H1 (cell line): ENCODE results near the gene NOD2. TPM values are rescaled to one million over a fixed set of nuclear protein-coding genes. Genes with fewer than 3 reads are reported as not detected.

ENCODE experiments used
- CTCF ChIA-PET: fragments of 300-600 bp; sonication (Branson Sonifier 250); formaldehyde crosslinking; loops from one replicate; lab custom pipeline; 2021; ENCODE audit not compliant: partially characterized antibody; lab: Charles Lee
- POLR2A ChIA-PET: fragments of 300-600 bp; sonication (Branson Sonifier 250); formaldehyde crosslinking; loops from one replicate; lab custom pipeline; 2021; ENCODE audit warnings: inconsistent platforms; ENCODE audit not compliant: partially characterized antibody; lab: Charles Lee
- DNase-seq, 2 experiments: peaks; one replicate each; pipeline versions ENCODE4 v3.0.0 to v3.0.0-alpha.2; 2010 to 2022; ENCODE audit warnings: low spot score in 2 of 2, low read depth in 1 of 2, mixed read lengths in 1 of 2
- FAIRE-seq: peaks from 2 replicates; lab custom pipeline; 2011; peaks lifted over from hg19 to GRCh38; lab: Jason Lieb, UNC
- H2AFZ ChIP-seq: 2 replicates; pipeline ENCODE4 v1.8.1; 2012; ENCODE audit warnings: low read length, inconsistent platforms
- H2AK5ac ChIP-seq: 2 replicates; pipeline ENCODE4 v1.6.1; 2013; ENCODE audit warnings: low read depth, low read length
- H2BK120ac ChIP-seq: replicated peaks from 2 replicates; pipeline ENCODE3; 2013; ENCODE audit warnings: low read depth, low read length, inconsistent platforms
- H2BK12ac ChIP-seq: 2 replicates; pipeline ENCODE4 v1.6.1; 2013; ENCODE audit warnings: low read depth, low read length
- H2BK15ac ChIP-seq: 2 replicates; pipeline ENCODE4 v1.6.1; 2013; ENCODE audit warnings: low read length
- H2BK20ac ChIP-seq: 2 replicates; pipeline ENCODE4 v1.6.1; 2013; ENCODE audit warnings: low read length
- H2BK5ac ChIP-seq: 2 replicates; pipeline ENCODE4 v1.6.1; 2013; ENCODE audit warnings: low read depth, low read length
- H3K14ac ChIP-seq: 2 replicates; pipeline ENCODE4 v1.6.1; 2013; ENCODE audit warnings: inconsistent platforms; ENCODE audit not compliant: insufficient read length
- H3K18ac ChIP-seq: 2 replicates; pipeline ENCODE4 v1.6.1; 2013; ENCODE audit warnings: low read length; ENCODE audit errors: extremely low read depth
- H3K23ac ChIP-seq: 2 replicates; pipeline ENCODE4 v1.6.1; 2013; ENCODE audit warnings: inconsistent platforms; ENCODE audit not compliant: insufficient read length
- H3K23me2 ChIP-seq: 2 replicates; pipeline ENCODE4 v1.6.1; 2013; ENCODE audit warnings: low read depth, low read length
- H3K27ac ChIP-seq: 2 replicates; pipeline ENCODE4 v1.6.1; 2011; ENCODE audit warnings: low read depth, low read length, inconsistent platforms
- H3K27me3 ChIP-seq, 4 experiments: replicated peaks in 1 of 4; 1 replicate in 1 of 4; 2 replicates in 3 of 4; pipeline versions ENCODE4 v1.6.1 to v1.8.1; 2011 to 2013; ENCODE audit warnings: low read length in 3 of 4, mild to moderate bottlenecking in 3 of 4, inconsistent platforms in 2 of 4, mixed read lengths in 2 of 4, moderate library complexity in 1 of 4; ENCODE audit not compliant: control insufficient read depth in 3 of 4, insufficient read depth in 3 of 4; ENCODE audit errors: extremely low read depth in 1 of 4
- H3K36me3 ChIP-seq, 4 experiments: 2 replicates each; pipeline versions ENCODE4 v1.6.1 to v1.8.1; 2011 to 2013; ENCODE audit warnings: mild to moderate bottlenecking in 4 of 4, low read length in 3 of 4, moderate library complexity in 2 of 4, control low read depth in 1 of 4, inconsistent platforms in 1 of 4; ENCODE audit not compliant: insufficient read depth in 4 of 4, control insufficient read depth in 2 of 4
- H3K4ac ChIP-seq: replicated peaks from 2 replicates; pipeline ENCODE3; 2013; ENCODE audit warnings: low read length, low read depth, mixed read lengths, inconsistent platforms; ENCODE audit not compliant: insufficient read length
- H3K4me1 ChIP-seq, 4 experiments: replicated peaks in 1 of 4; 1 replicate in 1 of 4; 2 replicates in 3 of 4; pipeline versions ENCODE4 v1.6.1 to v1.8.1; 2011 to 2013; ENCODE audit warnings: low read length in 3 of 4, inconsistent platforms in 2 of 4, mixed read lengths in 1 of 4; ENCODE audit not compliant: insufficient read depth in 4 of 4, control insufficient read depth in 3 of 4
- H3K4me2 ChIP-seq, 2 experiments: 2 replicates each; pipeline versions ENCODE4 v1.6.1 to v1.8.1; 2011 to 2013; ENCODE audit warnings: low read depth in 2 of 2, low read length in 2 of 2, control low read depth in 1 of 2, inconsistent platforms in 1 of 2, mild to moderate bottlenecking in 1 of 2; ENCODE audit not compliant: insufficient read depth in 1 of 2
- H3K4me3 ChIP-seq, 4 experiments: fragments of 200-600, 300-600 bp in 1 of 4; sonication (generic), shearing (Covaris generic), sonication (Bioruptor Twin) in 1 of 4; 2 replicates each; pipeline versions ENCODE4 v1.5.1 to v1.8.1; 2011 to 2016; ENCODE audit warnings: low read length in 4 of 4, low read depth in 3 of 4, control low read depth in 2 of 4, inconsistent platforms in 2 of 4, mild to moderate bottlenecking in 2 of 4, mixed read lengths in 1 of 4, moderate library complexity in 1 of 4; ENCODE audit not compliant: insufficient read depth in 2 of 4; ENCODE audit errors: extremely low read depth in 1 of 4
- H3K56ac ChIP-seq: replicated peaks from 2 replicates; pipeline ENCODE3; 2013; ENCODE audit warnings: low read depth, mild to moderate bottlenecking, mixed read lengths, low read length, inconsistent platforms; ENCODE audit not compliant: insufficient read length
- H3K79me1 ChIP-seq: 2 replicates; pipeline ENCODE4 v1.6.1; 2013; ENCODE audit warnings: low read depth, low read length, control low read depth
- H3K79me2 ChIP-seq, 2 experiments: 2 replicates each; pipeline versions ENCODE4 v1.6.1 to v1.8.1; 2012 to 2013; ENCODE audit warnings: low read length in 2 of 2, mild to moderate bottlenecking in 2 of 2, inconsistent platforms in 1 of 2; ENCODE audit not compliant: insufficient read depth in 2 of 2, control insufficient read depth in 1 of 2
- H3K9ac ChIP-seq, 4 experiments: replicated peaks in 1 of 4; 1 replicate in 1 of 4; 2 replicates in 3 of 4; pipeline versions ENCODE4 v1.6.1 to v1.8.1; 2011 to 2013; ENCODE audit warnings: low read depth in 3 of 4, low read length in 3 of 4, control low read depth in 2 of 4, mild to moderate bottlenecking in 2 of 4, moderate library complexity in 2 of 4, inconsistent platforms in 1 of 4; ENCODE audit errors: extremely low read depth in 1 of 4
- H3K9me3 ChIP-seq, 2 experiments: 2 replicates each; pipeline versions ENCODE4 v1.6.1 to v1.8.1; 2012 to 2013; ENCODE audit warnings: mild to moderate bottlenecking in 2 of 2, moderate library complexity in 2 of 2, control low read depth in 1 of 2, inconsistent platforms in 1 of 2, low read depth in 1 of 2, low read length in 1 of 2, mixed read lengths in 1 of 2; ENCODE audit not compliant: insufficient read depth in 2 of 2
- H4K20me1 ChIP-seq, 2 experiments: replicated peaks in 1 of 2; 2 replicates each; pipeline versions ENCODE3 to v1.8.1; 2011 to 2013; ENCODE audit warnings: inconsistent platforms in 2 of 2, low read length in 2 of 2, mild to moderate bottlenecking in 1 of 2; ENCODE audit not compliant: insufficient read depth in 2 of 2, control insufficient read depth in 1 of 2
- H4K5ac ChIP-seq: 2 replicates; pipeline ENCODE4 v1.6.1; 2013; ENCODE audit warnings: low read length, low read depth, mixed read lengths, inconsistent platforms; ENCODE audit not compliant: insufficient read length
- H4K8ac ChIP-seq: 2 replicates; pipeline ENCODE4 v1.8.0; 2013; ENCODE audit warnings: mild to moderate bottlenecking, moderate library complexity, low read length, inconsistent platforms; ENCODE audit not compliant: insufficient read depth; ENCODE audit errors: extremely low read depth
- H4K91ac ChIP-seq: replicated peaks from 2 replicates; pipeline ENCODE3; 2013; ENCODE audit warnings: low read length, mixed read lengths, inconsistent platforms; ENCODE audit not compliant: insufficient read length
- BCL11A ChIP-seq, 2 experiments: IDR thresholded peaks; one replicate each; pipeline ENCODE4 v1.6.1; 2011; ENCODE audit warnings: low read depth in 2 of 2, low read length in 2 of 2, mild to moderate bottlenecking in 2 of 2
- CTCF ChIP-seq, 3 experiments: IDR thresholded peaks; 1 replicate in 2 of 3; 2 replicates in 1 of 3; pipeline versions ENCODE4 v1.5.1 to v1.6.1; 2011; ENCODE audit warnings: low read length in 3 of 3, mild to moderate bottlenecking in 3 of 3, inconsistent platforms in 2 of 3, low read depth in 1 of 3, moderate library complexity in 1 of 3; ENCODE audit not compliant: insufficient read depth in 1 of 3; ENCODE audit errors: control extremely low read depth in 1 of 3
- HDAC6 ChIP-seq: IDR thresholded peaks from one replicate; pipeline ENCODE4 v1.7.1; 2012; ENCODE audit warnings: low read depth, mild to moderate bottlenecking, inconsistent platforms, low read length, moderate library complexity
- KDM5A ChIP-seq: fragments of 200-600 bp; IDR thresholded peaks from 2 replicates; pipeline ENCODE4 v1.7.1; 2012; ENCODE audit warnings: mild to moderate bottlenecking, low read length, inconsistent platforms, mixed read lengths
- MAX ChIP-seq: IDR thresholded peaks from 2 replicates; pipeline ENCODE4 v1.6.1; 2012; ENCODE audit warnings: inconsistent platforms
- SP4 ChIP-seq: IDR thresholded peaks from 2 replicates; pipeline ENCODE4 v1.6.1; 2012; ENCODE audit warnings: low read length, inconsistent platforms
- TBP ChIP-seq: IDR thresholded peaks from 2 replicates; pipeline ENCODE4 v1.6.1; 2011; ENCODE audit warnings: low read depth, low read length, improper control_type of control experiment
- TEAD4 ChIP-seq: IDR thresholded peaks from 2 replicates; pipeline ENCODE4 v1.6.1; 2012; ENCODE audit warnings: low read depth, low read length, inconsistent platforms, mixed read lengths
- ZNF274 ChIP-seq: IDR thresholded peaks from 2 replicates; pipeline ENCODE4 v1.7.0; 2012; ENCODE audit warnings: low read length, borderline replicate concordance; ENCODE audit errors: extremely low read depth
- WGBS, 2 experiments: shearing (Covaris generic) in 1 of 2; methylation state at CpG; one replicate each; pipeline versions ENCODE4 v1.1.6 to v1.1.7; 2013 to 2015; ENCODE audit warnings: low lambda C conversion rate in 2 of 2, mixed read lengths in 2 of 2, inconsistent platforms in 1 of 2, low coverage in 1 of 2, missing lambda C conversion rate in 1 of 2; ENCODE audit not compliant: insufficient replicate concordance in 2 of 2, insufficient coverage in 1 of 2, insufficient read length in 1 of 2; ENCODE audit errors: extremely low coverage in 1 of 2, missing lambda C conversion rate in 1 of 2; 5-methylcytosine and 5-hydroxymethylcytosine counted together
- polyA plus RNA-seq, 7 experiments: library from polyadenylated mRNA; depleted of rRNA in 3 of 7; stranded (reverse) in 5 of 7; unstranded in 2 of 7; fragments of >200 nt in 5 of 7; fragments of 200-250 nt in 2 of 7; gene quantifications; 1 replicate in 5 of 7; 2 replicates in 1 of 7; 4 replicates in 1 of 7; pipeline versions ENCODE4 v1.2.1 to v1.2.3, GENCODE V29; 2011 to 2013; ENCODE audit warnings: missing spikeins in 2 of 7, mixed read lengths in 2 of 7
- total RNA-seq: library from RNA; stranded (reverse); fragmentation: NEBNext Ultra II Directional; extraction: Animal tissue kit (Norgen Biotek cat#: 25700); gene quantifications from 2 replicates; pipeline ENCODE4 v1.2.1, GENCODE V29; 2021

Gene NOD2
- total and polyA plus RNA-seq, 2 of the 8 experiments (the other 6 are each of a cell fraction or from before 2014, with no cell fraction given): 0.37 to 0.42 TPM

- H2AFZ ChIP-seq: no peak overlapping the region
- H3K23ac ChIP-seq: no peak overlapping the region
- H3K56ac ChIP-seq: no peak overlapping the region
- H2AK5ac ChIP-seq: no peak overlapping the region
- no peak overlapping the region for H3K18ac ChIP-seq
- no peak overlapping the region for H2BK12ac ChIP-seq
- H4K8ac ChIP-seq: no peak overlapping the region
- H3K4ac ChIP-seq: no peak overlapping the region
- no peaks in the 10 kb centered on the region for H3K79me2 ChIP-seq
- no peak overlapping the region for H3K27ac ChIP-seq
- H3K23me2 ChIP-seq: no peaks in the 10 kb centered on the region; the same call in 1 of the 2 replicates
- no peak overlapping the region for H2BK5ac ChIP-seq
- peaks cover 0 to 3% (median 0%) of the 10 kb centered on the region in 4 experiments; a peak in 2 of 8 replicates for H3K36me3 ChIP-seq
- ChIA-PET POLR2A (interaction anchor here (0.8 kb wide), 1 partner anchor 28 kb away, joined by 3 read pairs; no protein-coding TSS in a partner anchor), CTCF (interaction anchor here (0.6 kb wide), 1 partner anchor 126 kb away, joined by 4 read pairs; no protein-coding TSS in a partner anchor)
- H3K4me3 ChIP-seq: no peak overlapping the region
- no peaks in the 10 kb centered on the region for H3K79me1 ChIP-seq
- H3K14ac ChIP-seq: no peak overlapping the region
- FAIRE-seq (no peak), DNase-seq (no peak)
- WGBS, 2 experiments: 88% methylated on average over 4 of the region's 4 CpGs; no CpG with 5 or more reads in 1 of the 2 experiments
- no peak overlapping the region for H2BK120ac ChIP-seq
- no peak overlapping the region for H4K5ac ChIP-seq
- H3K4me2 ChIP-seq: no peak overlapping the region
- no peak overlapping the region for H2BK15ac ChIP-seq
- no peak overlapping the region for H3K9ac ChIP-seq
- no peaks in the 10 kb centered on the region for H3K27me3 ChIP-seq
- H2BK20ac ChIP-seq: no peak overlapping the region
- H3K9me3 ChIP-seq: no peaks in the 10 kb centered on the region
- no peaks in the 10 kb centered on the region for H4K20me1 ChIP-seq
- H3K4me1 ChIP-seq: no peaks in the 10 kb centered on the region
- no peak overlapping the region for H4K91ac ChIP-seq
- no peak for TF ChIP-seq BCL11A (IDR thresholded peaks at IDR 0.05; ENCODE audit: low read depth in 2 of 2, low read length in 2 of 2)
- TF ChIP-seq MAX: no peak
- no peak for TF ChIP-seq TEAD4
- TF ChIP-seq KDM5A: no peak
- no peak for TF ChIP-seq SP4
- no peak for TF ChIP-seq ZNF274
- no peak for TF ChIP-seq TBP
- TF ChIP-seq HDAC6: no peak
- TF ChIP-seq CTCF (IDR thresholded peaks at IDR 0.05; ENCODE audit: control extremely low read depth in 1 of 3, insufficient read depth in 1 of 3, low read depth in 1 of 3, low read length in 3 of 3): no peak
Measured at GRCh38 chr16:50752471-50753235, 59.2 kb downstream of the NOD2 start.
